ENCODE data around the gene NOL3. TPM values are rescaled to one million over a fixed set of nuclear protein-coding genes. Genes with fewer than 3 reads are reported as not detected.

The NOL3 gene
- polyA plus RNA-seq, 1 donor, result 5.8 TPM

GRCh38 chr16:67170949-67171649 lies 761 bp downstream of the NOL3 start:
- H3K27ac ChIP-seq (ENCODE audit: low read length), result no peak overlapping the region
- peaks cover 4% of the 10 kb centered on the region for H3K9me3 ChIP-seq (ENCODE audit: control insufficient read depth, low read depth, low read length)
- H3K4me3 ChIP-seq (ENCODE audit: low read length), result peak overlapping the region; percentile 29
- peaks cover 99% of the 10 kb centered on the region for H3K27me3 ChIP-seq (ENCODE audit: control insufficient read depth, insufficient read depth, low read length)
- WGBS (ENCODE audit: insufficient coverage, low lambda C conversion rate), result no CpG with 5 or more reads among the region's 14 CpGs
- peak in 1 of 2 donors; percentile 36 for DNase-seq
- H3K36me3 ChIP-seq (ENCODE audit: control insufficient read depth, insufficient read depth, low read length), result no peaks in the 10 kb centered on the region
- H3K4me1 ChIP-seq (ENCODE audit: control insufficient read depth, insufficient read depth, low read length), result peaks cover 32% of the 10 kb centered on the region

- Histone ChIP-seq H3K27ac (ENCODE audit: low read length) (no peak overlapping the region), H3K4me1 (ENCODE audit: control insufficient read depth, insufficient read depth, low read length) (peaks cover 33% of the 10 kb centered on the region), H3K9me3 (ENCODE audit: control insufficient read depth, low read depth, low read length) (peaks cover 4% of the 10 kb centered on the region), H3K4me3 (ENCODE audit: low read length) (no peak overlapping the region), H3K27me3 (ENCODE audit: control insufficient read depth, insufficient read depth, low read length) (peaks cover 86% of the 10 kb centered on the region), H3K36me3 (ENCODE audit: control insufficient read depth, insufficient read depth, low read length) (no peaks in the 10 kb centered on the region)
- WGBS (ENCODE audit: insufficient coverage, low lambda C conversion rate), result no CpG with 5 or more reads among the region's 1 CpG
- DNase-seq, result no peak
Measured at GRCh38 chr16:67173323-67173722, 3.0 kb downstream of the NOL3 start.

GRCh38 chr16:67173808-67174705 lies 3.7 kb downstream of the NOL3 start:
- Histone ChIP-seq H3K36me3 (ENCODE audit: control insufficient read depth, insufficient read depth, low read length) (no peaks in the 10 kb centered on the region), H3K27ac (ENCODE audit: low read length) (peak overlapping the region; percentile 13), H3K4me3 (ENCODE audit: low read length) (peak overlapping the region; percentile 35), H3K4me1 (ENCODE audit: control insufficient read depth, insufficient read depth, low read length) (peaks cover 32% of the 10 kb centered on the region), H3K9me3 (ENCODE audit: control insufficient read depth, low read depth, low read length) (peaks cover 4% of the 10 kb centered on the region), H3K27me3 (ENCODE audit: control insufficient read depth, insufficient read depth, low read length) (peaks cover 78% of the 10 kb centered on the region)
- WGBS (ENCODE audit: insufficient coverage, low lambda C conversion rate), result no CpG with 5 or more reads among the region's 71 CpGs
- DNase-seq, result peak; percentile 87 to 93

- peaks cover 24% of the 10 kb centered on the region for H3K4me1 ChIP-seq (ENCODE audit: control insufficient read depth, insufficient read depth, low read length)
Measured at GRCh38 chr16:67174706-67175231, 4.4 kb downstream of the NOL3 start.

GRCh38 chr16:67176662-67177061 lies 6.3 kb downstream of the NOL3 start:
- peaks cover 20% of the 10 kb centered on the region for H3K4me1 ChIP-seq (ENCODE audit: control insufficient read depth, insufficient read depth, low read length)
- H3K9me3 ChIP-seq (ENCODE audit: control insufficient read depth, low read depth, low read length), result peaks cover 4% of the 10 kb centered on the region
- H3K4me3 ChIP-seq (ENCODE audit: low read length), result no peak overlapping the region
- no peak for DNase-seq
- WGBS (ENCODE audit: insufficient coverage, low lambda C conversion rate), result no CpG with 5 or more reads among the region's 12 CpGs
- H3K36me3 ChIP-seq (ENCODE audit: control insufficient read depth, insufficient read depth, low read length), result no peaks in the 10 kb centered on the region
- H3K27ac ChIP-seq (ENCODE audit: low read length), result no peak overlapping the region
- peaks cover 54% of the 10 kb centered on the region for H3K27me3 ChIP-seq (ENCODE audit: control insufficient read depth, insufficient read depth, low read length)

More at GRCh38 chr16:67174706-67175231, 4.4 kb downstream of the NOL3 start:
- H3K36me3 ChIP-seq (ENCODE audit: control insufficient read depth, insufficient read depth, low read length), result no peaks in the 10 kb centered on the region
- no peak for DNase-seq
- H3K9me3 ChIP-seq (ENCODE audit: control insufficient read depth, low read depth, low read length), result peaks cover 4% of the 10 kb centered on the region
- H3K27ac ChIP-seq (ENCODE audit: low read length), result no peak overlapping the region
- no CpG with 5 or more reads among the region's 31 CpGs for WGBS (ENCODE audit: insufficient coverage, low lambda C conversion rate)
- H3K4me3 ChIP-seq (ENCODE audit: low read length), result peak overlapping the region; percentile 35
- peaks cover 71% of the 10 kb centered on the region for H3K27me3 ChIP-seq (ENCODE audit: control insufficient read depth, insufficient read depth, low read length)

- Histone ChIP-seq H3K36me3 (ENCODE audit: control insufficient read depth, insufficient read depth, low read length) (no peaks in the 10 kb centered on the region), H3K27ac (ENCODE audit: low read length) (no peak overlapping the region), H3K4me1 (ENCODE audit: control insufficient read depth, insufficient read depth, low read length) (peaks cover 22% of the 10 kb centered on the region), H3K4me3 (ENCODE audit: low read length) (peak overlapping the region; percentile 17), H3K27me3 (ENCODE audit: control insufficient read depth, insufficient read depth, low read length) (peaks cover 40% of the 10 kb centered on the region), H3K9me3 (ENCODE audit: control insufficient read depth, low read depth, low read length) (peaks cover 4% of the 10 kb centered on the region)
- DNase-seq, result peak; percentile 85 to 89
- WGBS (ENCODE audit: insufficient coverage, low lambda C conversion rate), result no CpG with 5 or more reads among the region's 73 CpGs
Measured at GRCh38 chr16:67177743-67178699, 7.7 kb downstream of the NOL3 start.

- no peak overlapping the region for H3K4me3 ChIP-seq (ENCODE audit: low read length)
- no peak for DNase-seq
- no peaks in the 10 kb centered on the region for H3K36me3 ChIP-seq (ENCODE audit: control insufficient read depth, insufficient read depth, low read length)
- no CpG with 5 or more reads among the region's 13 CpGs for WGBS (ENCODE audit: insufficient coverage, low lambda C conversion rate)
- H3K27me3 ChIP-seq (ENCODE audit: control insufficient read depth, insufficient read depth, low read length), result peaks cover 25% of the 10 kb centered on the region
- no peak overlapping the region for H3K27ac ChIP-seq (ENCODE audit: low read length)
- peaks cover 2% of the 10 kb centered on the region for H3K9me3 ChIP-seq (ENCODE audit: control insufficient read depth, low read depth, low read length)
- H3K4me1 ChIP-seq (ENCODE audit: control insufficient read depth, insufficient read depth, low read length), result peaks cover 18% of the 10 kb centered on the region
Measured at GRCh38 chr16:67179421-67180080, 9.2 kb downstream of the NOL3 start.

GRCh38 chr16:67180166-67180565 lies 9.8 kb downstream of the NOL3 start:
- no CpG with 5 or more reads among the region's 16 CpGs for WGBS (ENCODE audit: insufficient coverage, low lambda C conversion rate)
- Histone ChIP-seq H3K4me1 (ENCODE audit: control insufficient read depth, insufficient read depth, low read length) (peaks cover 18% of the 10 kb centered on the region), H3K27ac (ENCODE audit: low read length) (no peak overlapping the region), H3K27me3 (ENCODE audit: control insufficient read depth, insufficient read depth, low read length) (peaks cover 25% of the 10 kb centered on the region), H3K36me3 (ENCODE audit: control insufficient read depth, insufficient read depth, low read length) (no peaks in the 10 kb centered on the region), H3K9me3 (ENCODE audit: control insufficient read depth, low read depth, low read length) (peaks cover 3% of the 10 kb centered on the region), H3K4me3 (ENCODE audit: low read length) (no peak overlapping the region)
- no peak for DNase-seq

- Histone ChIP-seq H3K4me1 (ENCODE audit: control insufficient read depth, insufficient read depth, low read length) (peaks cover 26% of the 10 kb centered on the region), H3K27me3 (ENCODE audit: control insufficient read depth, insufficient read depth, low read length) (peaks cover 14% of the 10 kb centered on the region), H3K27ac (ENCODE audit: low read length) (no peak overlapping the region), H3K4me3 (ENCODE audit: low read length) (no peak overlapping the region), H3K9me3 (ENCODE audit: control insufficient read depth, low read depth, low read length) (peaks cover 3% of the 10 kb centered on the region), H3K36me3 (ENCODE audit: control insufficient read depth, insufficient read depth, low read length) (no peaks in the 10 kb centered on the region)
- DNase-seq, result no peak
- no CpG with 5 or more reads among the region's 2 CpGs for WGBS (ENCODE audit: insufficient coverage, low lambda C conversion rate)
Measured at GRCh38 chr16:67181346-67181745, 11.0 kb downstream of the NOL3 start.

Measured in large intestine (tissue), 3 donors.